H54 (cell line): Measurements from ENCODE around the gene KCNJ1.
A peak's percentile ranks its signal among the peaks of the same experiment; 100 is the strongest.

ENCODE experiments used
- DNase-seq: peaks from one replicate; pipeline ENCODE4 v3.0.0; 2011; ENCODE audit warnings: low spot score, mixed read lengths; ENCODE audit not compliant: insufficient read length
- FAIRE-seq: peaks from 3 replicates; lab custom pipeline; 2011; peaks lifted over from hg19 to GRCh38; lab: Jason Lieb, UNC
- POLR2A ChIP-seq: IDR thresholded peaks from 2 replicates; pipeline ENCODE4 v1.6.1; 2011; ENCODE audit warnings: low read depth, mild to moderate bottlenecking, low read length

The KCNJ1 gene

DNA sequence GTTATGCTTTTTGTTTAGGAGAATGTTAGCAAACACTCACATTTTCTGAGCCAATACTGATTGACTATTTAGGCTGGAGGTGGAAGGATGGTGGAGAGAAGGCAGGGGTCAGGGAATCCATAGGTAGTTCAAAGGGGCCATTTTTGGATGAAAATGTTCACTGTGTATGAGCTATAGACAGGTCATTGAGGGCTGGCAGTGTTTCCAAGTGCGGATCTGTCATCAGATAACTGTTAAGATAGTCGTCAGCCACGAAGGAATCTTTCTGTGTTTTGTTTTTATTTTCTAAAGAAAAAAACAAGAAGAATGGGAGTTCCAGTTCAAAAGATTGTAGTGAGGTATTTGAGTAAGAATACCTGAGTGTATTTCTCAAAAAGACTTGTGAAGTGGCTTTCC lies 27.2 kb upstream of the KCNJ1 start:
- FAIRE-seq = no peak
- DNase-seq = no peak
- TF ChIP-seq POLR2A = no peak

- no peak for TF ChIP-seq POLR2A
- DNase-seq (no peak), FAIRE-seq (no peak)
These were observed 26.6 kb upstream of the KCNJ1 start for GRCh38 chr11:128893578-128894285.

- DNase-seq = no peak
- TF ChIP-seq POLR2A = no peak
- FAIRE-seq = no peak
These were observed 25.9 kb upstream of the KCNJ1 start for GRCh38 chr11:128892866-128893565.

DNA sequence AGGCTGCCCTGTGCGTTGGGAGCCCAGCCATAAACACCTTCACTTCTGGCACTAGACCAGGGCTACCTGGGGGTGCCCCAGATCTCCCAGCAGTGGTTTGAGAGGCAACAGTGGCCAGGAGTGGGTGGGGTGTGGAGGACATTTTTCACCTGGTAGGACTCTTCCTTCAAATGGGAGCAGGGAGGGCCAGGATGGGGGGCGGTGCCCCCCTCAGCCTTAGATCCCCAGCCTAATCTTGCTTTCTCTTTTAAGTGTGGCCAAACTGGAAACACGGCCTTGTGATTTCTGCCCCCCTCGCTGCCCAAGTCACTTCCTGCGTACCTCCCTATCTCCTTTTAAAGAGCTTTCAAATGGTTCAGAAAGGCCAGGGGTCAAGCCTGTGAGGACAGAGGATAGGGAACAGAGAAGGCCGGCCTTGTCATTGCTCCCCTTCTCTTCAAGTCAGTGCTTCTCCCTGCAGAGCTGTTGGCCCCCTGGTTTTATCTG lies 24.9 kb upstream of the KCNJ1 start:
- DNase-seq = no peak
- no peak for FAIRE-seq
- TF ChIP-seq POLR2A = no peak

GRCh38 chr11:128890543-128891368 lies 23.7 kb upstream of the KCNJ1 start, which contains the start of gene KCNJ5:
Gene KCNJ5 (plus strand): TSS chr11:128891356. CDS start chr11:128911274, 19,918 bp downstream.
- DNase-seq = no peak
- no peak for TF ChIP-seq POLR2A

GRCh38 chr11:128890216-128890542 lies 23.1 kb upstream of the KCNJ1 start:
- no peak for TF ChIP-seq POLR2A
- FAIRE-seq = no peak

More at GRCh38 chr11:128890543-128891368, 23.7 kb upstream of the KCNJ1 start, which contains the start of gene KCNJ5:
- FAIRE-seq = no peak

DNA sequence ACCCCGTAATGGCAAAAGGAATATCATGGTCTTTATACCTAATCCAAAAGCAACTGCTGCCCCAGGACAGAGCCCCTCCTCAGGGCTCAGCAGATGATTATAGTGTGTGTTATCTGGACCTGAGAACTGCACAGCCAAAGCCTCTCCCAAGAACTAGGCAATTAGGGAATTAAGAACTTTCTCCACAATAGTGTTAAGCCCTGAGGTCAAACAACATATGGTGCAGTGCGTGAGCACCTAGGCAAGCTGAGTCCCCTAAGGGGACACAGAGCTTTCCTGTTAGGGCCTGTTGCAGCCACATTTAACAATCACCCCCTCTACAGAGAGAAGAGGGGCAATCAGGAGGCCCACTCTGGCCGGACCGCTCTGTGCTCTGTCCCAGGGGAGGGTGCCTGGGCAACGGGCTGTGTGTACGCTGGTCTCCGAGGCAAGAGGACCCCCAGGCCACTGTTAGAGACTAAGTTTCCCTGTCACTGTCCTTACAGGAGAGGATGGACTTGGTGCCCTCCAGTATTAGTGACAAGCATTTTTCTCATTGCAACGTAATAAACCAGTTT lies 22.6 kb upstream of the KCNJ1 start:
- no peak for TF ChIP-seq POLR2A
- DNase-seq = no peak
- no peak for FAIRE-seq

More at GRCh38 chr11:128890216-128890542, 23.1 kb upstream of the KCNJ1 start:
- DNase-seq = no peak

DNA sequence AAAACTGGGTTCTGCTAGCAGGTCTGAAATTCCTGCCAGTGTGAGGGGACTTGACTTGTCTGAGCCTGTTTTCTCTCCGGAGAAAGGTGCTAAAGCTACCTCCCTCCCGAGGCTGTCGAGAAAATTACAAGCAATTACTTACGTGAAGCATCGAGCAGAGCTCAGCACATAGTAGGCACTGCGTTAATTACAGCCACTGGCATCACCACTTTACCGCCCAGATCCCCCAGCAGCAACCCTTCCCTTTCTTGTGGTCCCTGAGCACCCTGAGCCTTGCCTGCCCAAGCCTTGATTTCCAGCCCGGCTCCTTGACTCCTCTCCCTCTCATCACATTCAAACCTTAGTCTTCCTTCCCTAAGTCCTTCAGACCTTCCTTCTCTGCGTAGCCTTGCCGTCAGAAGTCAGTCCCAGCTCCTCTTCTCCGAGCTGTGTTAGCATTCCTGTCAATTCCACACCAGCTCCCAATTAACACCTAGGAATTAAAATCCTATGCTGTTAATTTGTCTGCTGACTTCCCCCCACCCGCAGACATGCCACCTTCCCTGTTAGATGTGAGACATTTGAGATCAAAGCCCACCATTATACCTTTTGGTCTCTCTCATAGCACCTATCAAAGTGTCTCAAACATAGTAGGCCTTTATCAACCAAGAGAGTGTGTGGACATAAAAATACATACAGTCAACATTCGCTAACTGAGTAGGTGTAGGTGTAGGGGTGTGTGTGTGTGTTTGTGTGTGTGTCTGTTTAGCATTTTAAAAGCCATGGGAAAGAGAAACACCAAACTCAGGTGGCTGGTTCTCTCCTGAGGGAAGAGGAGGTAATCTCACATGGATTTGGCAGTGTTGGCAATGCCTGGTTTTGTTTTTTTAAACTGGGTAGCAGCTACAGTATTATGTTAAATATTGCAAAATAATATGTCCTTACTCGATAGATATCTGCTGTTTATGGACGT lies 21.2 kb upstream of the KCNJ1 start:
- no peak for TF ChIP-seq POLR2A
- DNase-seq (no peak), FAIRE-seq (no peak)

GRCh38 chr11:128886406-128887124 lies 19.5 kb upstream of the KCNJ1 start:
- no peak for TF ChIP-seq POLR2A

DNA sequence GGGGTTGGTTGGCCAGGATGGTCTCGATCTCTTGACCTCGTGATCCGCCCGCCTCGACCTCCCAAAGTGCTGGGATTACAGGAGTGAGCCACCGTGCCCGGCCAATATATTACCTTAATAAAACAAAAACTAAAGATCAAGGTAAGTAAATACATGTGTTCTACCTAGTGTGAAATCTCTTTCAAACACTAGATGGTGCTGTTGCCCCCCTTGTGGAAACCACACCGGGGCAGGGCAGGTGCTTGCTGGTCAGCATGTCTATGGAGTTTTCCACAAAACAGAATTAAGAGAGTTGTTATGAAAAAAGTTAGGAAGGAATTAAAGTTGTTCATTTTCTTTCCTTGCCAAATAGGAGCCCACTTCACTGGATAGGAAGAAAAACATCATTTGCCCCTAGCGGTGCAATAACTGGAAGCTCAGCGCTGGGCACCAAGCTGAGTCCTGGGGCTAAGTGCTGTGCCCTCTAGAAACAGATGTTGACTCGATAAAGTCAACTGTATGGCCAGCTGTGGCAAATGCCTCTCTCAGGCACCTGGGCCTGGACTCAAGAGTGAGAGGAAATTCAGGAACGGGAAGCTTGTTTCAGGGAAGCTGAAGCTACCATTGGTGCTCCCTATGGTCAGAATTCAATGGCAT lies 17.7 kb upstream of the KCNJ1 start:
- no peak for TF ChIP-seq POLR2A
- DNase-seq (no peak), FAIRE-seq (peak; percentile 11)

More at GRCh38 chr11:128886406-128887124, 19.5 kb upstream of the KCNJ1 start:
- no peak for FAIRE-seq
- DNase-seq = no peak

DNA sequence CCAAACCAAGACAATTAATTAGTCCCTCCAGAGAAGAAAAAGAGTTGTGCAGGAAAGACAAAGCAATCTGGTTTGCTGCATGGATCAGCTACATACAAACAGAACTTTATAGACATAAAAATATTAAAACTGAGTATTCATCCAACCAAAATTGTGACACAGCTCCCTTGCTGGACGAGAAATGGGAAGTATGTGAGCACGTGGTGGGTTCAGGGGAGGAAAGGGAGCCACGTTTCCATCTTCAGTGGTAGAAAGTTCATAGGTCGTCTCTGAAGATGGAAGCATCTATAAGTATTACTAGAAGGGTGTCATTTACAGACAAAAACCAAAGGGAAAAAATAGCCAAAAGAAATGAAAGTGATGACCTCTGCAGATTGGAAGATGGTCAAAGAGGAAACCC lies 17.0 kb upstream of the KCNJ1 start:
- no peak for TF ChIP-seq POLR2A
- DNase-seq (no peak), FAIRE-seq (no peak)

DNA sequence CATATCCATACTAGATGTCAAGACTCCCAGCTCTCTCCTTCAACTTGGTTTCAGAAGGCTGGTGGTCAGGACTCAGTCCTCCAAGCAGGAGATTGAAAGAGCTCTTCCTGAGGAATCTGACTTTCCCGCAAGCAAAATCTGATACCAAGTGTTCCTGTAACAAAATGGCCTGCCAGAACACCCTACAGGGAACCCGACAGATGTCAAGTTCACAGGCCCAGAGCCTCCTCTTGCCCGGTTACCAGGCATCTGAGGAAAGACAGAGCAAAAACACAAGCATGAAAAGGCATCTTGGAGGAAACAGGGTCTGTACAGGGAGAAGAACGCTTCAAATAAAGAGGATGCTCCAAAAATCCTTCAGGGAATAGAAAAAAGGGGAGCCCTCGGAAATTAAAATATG lies 15.4 kb upstream of the KCNJ1 start:
- TF ChIP-seq POLR2A = no peak
- no peak for DNase-seq
- FAIRE-seq = no peak
